Osteoblast (primary cell): ENCODE data around the gene HSPA1A. TPM values are rescaled to one million over a fixed set of nuclear protein-coding genes. Genes with fewer than 3 reads are reported as not detected.
"Not testable (repeated sequence)": the region's sequence is repeated elsewhere in the genome, so short reads cannot be mapped to it uniquely, and the experiment has no call there.

ENCODE experiments used
- DNase-seq: peaks from one replicate; pipeline ENCODE4 v3.0.0; 2011; ENCODE audit warnings: low spot score, mixed read lengths; ENCODE audit not compliant: insufficient read length; ENCODE audit errors: missing footprints
- H2AFZ ChIP-seq: 2 replicates; pipeline ENCODE4 v1.6.0; 2011; ENCODE audit warnings: mild to moderate bottlenecking, low read length
- H3K27ac ChIP-seq: 2 replicates; pipeline ENCODE4 v1.5.1; 2011; ENCODE audit warnings: mild to moderate bottlenecking, low read depth, low read length, moderate library complexity
- H3K27me3 ChIP-seq: 2 replicates; pipeline ENCODE4 v1.6.0; 2012; ENCODE audit warnings: mild to moderate bottlenecking, control low read depth, inconsistent platforms, low read length, moderate library complexity; ENCODE audit not compliant: insufficient read depth
- H3K36me3 ChIP-seq: 2 replicates; pipeline ENCODE4 v1.5.1; 2011; ENCODE audit warnings: mild to moderate bottlenecking, low read length, control low read depth, moderate library complexity; ENCODE audit not compliant: insufficient read depth
- H3K4me1 ChIP-seq: 2 replicates; pipeline ENCODE4 v1.5.1; 2011; ENCODE audit warnings: mild to moderate bottlenecking, low read length, control low read depth, moderate library complexity; ENCODE audit not compliant: insufficient read depth
- H3K4me2 ChIP-seq: 2 replicates; pipeline ENCODE4 v1.6.0; 2011; ENCODE audit warnings: mild to moderate bottlenecking, low read length; ENCODE audit not compliant: insufficient read depth
- H3K4me3 ChIP-seq: fragments of 200-600 bp; sonication (generic); 3 replicates; pipeline ENCODE4 v1.5.1; 2012; ENCODE audit warnings: mild to moderate bottlenecking, low read length, inconsistent platforms; ENCODE audit not compliant: insufficient read depth
- H3K79me2 ChIP-seq: 2 replicates; pipeline ENCODE4 v1.6.0; 2012; ENCODE audit warnings: mild to moderate bottlenecking, low read length, control low read depth, inconsistent platforms; ENCODE audit not compliant: insufficient read depth
- H3K9me3 ChIP-seq: 2 replicates; pipeline ENCODE4 v1.5.1; 2011; ENCODE audit warnings: low read depth, low read length, control low read depth
- H4K20me1 ChIP-seq: 2 replicates; pipeline ENCODE4 v1.6.0; 2012; ENCODE audit warnings: mild to moderate bottlenecking, low read length, control low read depth; ENCODE audit not compliant: insufficient read depth
- CTCF ChIP-seq: IDR thresholded peaks from 2 replicates; pipeline ENCODE4 v1.5.1; 2011; ENCODE audit warnings: mild to moderate bottlenecking, low read depth, low read length, moderate library complexity; ENCODE audit errors: extremely low read depth
- total RNA-seq: library from RNA; depleted of rRNA; stranded (reverse); fragments of >200 nt; gene quantifications from 2 replicates; pipeline ENCODE4 v1.2.3, GENCODE V29; 2012

Gene HSPA1A
- total RNA-seq, 1 donor = 36.9 TPM

- H3K4me3 ChIP-seq = no peak overlapping the region
- H3K27ac ChIP-seq = no peak overlapping the region
- peak; percentile 74 for TF ChIP-seq CTCF
- no peaks in the 10 kb centered on the region for H4K20me1 ChIP-seq
- H2AFZ ChIP-seq = no peak overlapping the region
- H3K27me3 ChIP-seq = no peaks in the 10 kb centered on the region
- peaks cover 36% of the 10 kb centered on the region for H3K79me2 ChIP-seq
- H3K4me2 ChIP-seq = no peak overlapping the region
- peak; percentile 97 for DNase-seq
- H3K9me3 ChIP-seq = no peaks in the 10 kb centered on the region
- H3K36me3 ChIP-seq = peaks cover 39% of the 10 kb centered on the region
- H3K4me1 ChIP-seq = peaks cover 9% of the 10 kb centered on the region
These were observed 23.8 kb upstream of the HSPA1A start for GRCh38 chr6:31791324-31792089.

GRCh38 chr6:31792090-31792374, 23.3 kb upstream of the HSPA1A start:
- Histone ChIP-seq H3K4me1 (peaks cover 9% of the 10 kb centered on the region), H3K79me2 (peaks cover 36% of the 10 kb centered on the region), H3K27me3 (no peaks in the 10 kb centered on the region), H3K36me3 (peaks cover 33% of the 10 kb centered on the region), H3K4me3 (no peak overlapping the region), H3K9me3 (no peaks in the 10 kb centered on the region), H3K27ac (no peak overlapping the region), H4K20me1 (no peaks in the 10 kb centered on the region), H3K4me2 (no peak overlapping the region), H2AFZ (no peak overlapping the region)
- DNase-seq = no peak
- TF ChIP-seq CTCF = no peak

- Histone ChIP-seq H3K4me1 (peaks cover 9% of the 10 kb centered on the region), H2AFZ (no peak overlapping the region), H3K4me2 (no peak overlapping the region), H3K27ac (peak overlapping the region; percentile 52), H3K4me3 (no peak overlapping the region), H3K79me2 (peaks cover 36% of the 10 kb centered on the region), H4K20me1 (no peaks in the 10 kb centered on the region), H3K27me3 (no peaks in the 10 kb centered on the region), H3K9me3 (no peaks in the 10 kb centered on the region), H3K36me3 (peaks cover 27% of the 10 kb centered on the region)
- DNase-seq = peak; percentile 74
- TF ChIP-seq CTCF = no peak
These were observed 22.6 kb upstream of the HSPA1A start for GRCh38 chr6:31792761-31793171.

- H3K36me3 ChIP-seq = peaks cover 27% of the 10 kb centered on the region
- H3K4me2 ChIP-seq = peak overlapping the region; percentile 92
- not testable (repeated sequence) for H3K9me3 ChIP-seq, H4K20me1 ChIP-seq, H3K27me3 ChIP-seq, H2AFZ ChIP-seq, H3K4me1 ChIP-seq, DNase-seq
- peak overlapping the region; percentile 92 for H3K27ac ChIP-seq
- peaks cover 36% of the 10 kb centered on the region for H3K79me2 ChIP-seq
- H3K4me3 ChIP-seq = peak overlapping the region; percentile 95
These were observed 21.5 kb upstream of the HSPA1A start for GRCh38 chr6:31793927-31794245.
